ENCODE results near the gene ARHGAP42.

The ARHGAP42 gene

DNA sequence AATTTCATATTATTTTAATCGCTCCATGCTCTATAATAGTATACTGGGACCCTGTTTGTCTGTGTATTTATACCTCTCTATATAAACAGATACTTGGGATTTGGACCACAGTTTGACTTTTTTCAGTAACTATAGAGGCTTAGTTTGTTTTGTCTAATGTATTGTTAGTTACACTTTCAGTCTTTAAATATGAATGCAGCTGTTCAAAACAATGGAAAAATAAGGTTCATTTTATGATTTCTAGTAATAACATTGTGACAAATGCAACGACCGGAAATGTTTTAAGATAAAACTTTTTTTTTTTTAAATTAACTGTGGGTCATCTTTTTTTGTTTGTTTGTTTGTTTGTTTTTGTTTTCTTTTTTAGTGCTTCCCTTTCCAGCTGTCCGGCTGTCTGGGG, 133.5 kb downstream of the ARHGAP42 start:
- Histone ChIP-seq H3K9me3 (ENCODE audit: control insufficient read depth, insufficient read depth, low read length) (no peaks in the 10 kb centered on the region), H4K20me1 (ENCODE audit: control insufficient read depth, insufficient read depth, low read depth, low read length) (no peaks in the 10 kb centered on the region), H3K79me2 (ENCODE audit: control insufficient read depth, low read length) (no peaks in the 10 kb centered on the region), H3K4me1 (ENCODE audit: control insufficient read depth, low read length) (no peaks in the 10 kb centered on the region), H3K27me3 (ENCODE audit: control insufficient read depth, low read length) (no peaks in the 10 kb centered on the region), H3K4me3 (ENCODE audit: low read length) (no peak overlapping the region), H3K4me2 (ENCODE audit: low read length) (no peak overlapping the region), H3F3A (ENCODE audit: control insufficient read depth, insufficient read depth) (no peaks in the 10 kb centered on the region), H3K9me2 (replicated peaks; ENCODE audit: control insufficient read depth, low read length) (no peaks in the 10 kb centered on the region), H3K27ac (ENCODE audit: low read depth, low read length) (no peak overlapping the region), H3K36me3 (ENCODE audit: control insufficient read depth, low read length) (no peaks in the 10 kb centered on the region)
- TF ChIP-seq, protein P1, sequence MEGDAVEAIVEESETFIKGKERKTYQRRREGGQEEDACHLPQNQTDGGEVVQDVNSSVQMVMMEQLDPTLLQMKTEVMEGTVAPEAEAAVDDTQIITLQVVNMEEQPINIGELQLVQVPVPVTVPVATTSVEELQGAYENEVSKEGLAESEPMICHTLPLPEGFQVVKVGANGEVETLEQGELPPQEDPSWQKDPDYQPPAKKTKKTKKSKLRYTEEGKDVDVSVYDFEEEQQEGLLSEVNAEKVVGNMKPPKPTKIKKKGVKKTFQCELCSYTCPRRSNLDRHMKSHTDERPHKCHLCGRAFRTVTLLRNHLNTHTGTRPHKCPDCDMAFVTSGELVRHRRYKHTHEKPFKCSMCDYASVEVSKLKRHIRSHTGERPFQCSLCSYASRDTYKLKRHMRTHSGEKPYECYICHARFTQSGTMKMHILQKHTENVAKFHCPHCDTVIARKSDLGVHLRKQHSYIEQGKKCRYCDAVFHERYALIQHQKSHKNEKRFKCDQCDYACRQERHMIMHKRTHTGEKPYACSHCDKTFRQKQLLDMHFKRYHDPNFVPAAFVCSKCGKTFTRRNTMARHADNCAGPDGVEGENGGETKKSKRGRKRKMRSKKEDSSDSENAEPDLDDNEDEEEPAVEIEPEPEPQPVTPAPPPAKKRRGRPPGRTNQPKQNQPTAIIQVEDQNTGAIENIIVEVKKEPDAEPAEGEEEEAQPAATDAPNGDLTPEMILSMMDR (IDR thresholded peaks at IDR 0.05; ENCODE audit: low read depth, low read length, poor library complexity, severe bottlenecking): no peak
- TF ChIP-seq EZH2phosphoT487 (IDR thresholded peaks at IDR 0.05; ENCODE audit: borderline replicate concordance, low read length): no peak

DNA sequence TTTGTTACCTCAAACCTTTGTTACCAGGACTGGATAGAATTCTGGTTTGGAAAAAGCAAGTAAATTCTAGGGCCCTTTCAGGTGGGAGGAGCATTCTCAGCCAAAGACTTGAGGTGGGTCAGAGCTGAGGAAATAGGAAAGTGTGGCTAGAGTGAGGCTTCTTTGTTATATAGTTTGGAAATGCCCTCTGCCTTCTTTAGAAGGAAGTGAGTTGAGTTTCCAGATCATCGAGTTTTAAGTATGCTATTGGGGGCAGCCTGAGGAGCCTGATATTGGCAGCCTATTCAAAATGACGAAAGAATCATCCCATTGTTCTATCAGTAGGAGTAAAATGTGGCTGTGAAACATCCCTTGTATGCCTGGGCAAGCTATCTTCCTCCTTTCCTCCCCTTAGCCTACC, 134.1 kb downstream of the ARHGAP42 start:
- H3K9me2 ChIP-seq (replicated peaks; ENCODE audit: control insufficient read depth, low read length): no peaks in the 10 kb centered on the region
- H3K4me2 ChIP-seq (ENCODE audit: low read length): no peak overlapping the region
- H3K9me3 ChIP-seq (ENCODE audit: control insufficient read depth, insufficient read depth, low read length): no peaks in the 10 kb centered on the region
- TF ChIP-seq EZH2phosphoT487 (IDR thresholded peaks at IDR 0.05; ENCODE audit: borderline replicate concordance, low read length): no peak
- TF ChIP-seq, protein P1 (IDR thresholded peaks at IDR 0.05; ENCODE audit: low read depth, low read length, poor library complexity, severe bottlenecking): no peak
- H3K4me3 ChIP-seq (ENCODE audit: low read length): no peak overlapping the region
- no peaks in the 10 kb centered on the region for H3K27me3 ChIP-seq (ENCODE audit: control insufficient read depth, low read length)
- H3K79me2 ChIP-seq (ENCODE audit: control insufficient read depth, low read length): no peaks in the 10 kb centered on the region
- no peaks in the 10 kb centered on the region for H3K36me3 ChIP-seq (ENCODE audit: control insufficient read depth, low read length)
- H3F3A ChIP-seq (ENCODE audit: control insufficient read depth, insufficient read depth): no peaks in the 10 kb centered on the region
- no peak overlapping the region for H3K27ac ChIP-seq (ENCODE audit: low read depth, low read length)
- no peaks in the 10 kb centered on the region for H3K4me1 ChIP-seq (ENCODE audit: control insufficient read depth, low read length)
- no peaks in the 10 kb centered on the region for H4K20me1 ChIP-seq (ENCODE audit: control insufficient read depth, insufficient read depth, low read depth, low read length)

GRCh38 chr11:100823360-100823759, 136.3 kb downstream of the ARHGAP42 start:
- Histone ChIP-seq H3K27me3 (ENCODE audit: control insufficient read depth, low read length) (no peaks in the 10 kb centered on the region), H3K27ac (ENCODE audit: low read depth, low read length) (no peak overlapping the region), H3K79me2 (ENCODE audit: control insufficient read depth, low read length) (no peaks in the 10 kb centered on the region), H3K36me3 (ENCODE audit: control insufficient read depth, low read length) (no peaks in the 10 kb centered on the region), H3K4me2 (ENCODE audit: low read length) (no peak overlapping the region), H3K4me1 (ENCODE audit: control insufficient read depth, low read length) (no peaks in the 10 kb centered on the region), H3K9me3 (ENCODE audit: control insufficient read depth, insufficient read depth, low read length) (no peaks in the 10 kb centered on the region), H4K20me1 (ENCODE audit: control insufficient read depth, insufficient read depth, low read depth, low read length) (no peaks in the 10 kb centered on the region), H3K9me2 (replicated peaks; ENCODE audit: control insufficient read depth, low read length) (no peaks in the 10 kb centered on the region), H3F3A (ENCODE audit: control insufficient read depth, insufficient read depth) (no peaks in the 10 kb centered on the region), H3K4me3 (ENCODE audit: low read length) (no peak overlapping the region)
- TF ChIP-seq, protein P1 (IDR thresholded peaks at IDR 0.05; ENCODE audit: low read depth, low read length, poor library complexity, severe bottlenecking): no peak
- TF ChIP-seq EZH2phosphoT487 (IDR thresholded peaks at IDR 0.05; ENCODE audit: borderline replicate concordance, low read length): no peak
